Tongue (tissue), 2 donors: ENCODE measurements around the gene LYZL1. TPM values are rescaled to one million over a fixed set of nuclear protein-coding genes. Genes with fewer than 3 reads are reported as not detected.
A peak's percentile ranks its signal among the peaks of the same experiment; 100 is the strongest.
"Not testable (repeated sequence)": the region's sequence is repeated elsewhere in the genome, so short reads cannot be mapped to it uniquely, and the experiment has no call there.

Experiments
- DNase-seq: peaks from one replicate; pipeline ENCODE4 v3.0.0-alpha.2; 2015
- total RNA-seq: library from RNA; depleted of rRNA; stranded (reverse); fragments of >200 nt; gene quantifications from one replicate; pipeline ENCODE4 v1.2.3, GENCODE V29; 2014

The LYZL1 gene
- total RNA-seq, 1 donor from 2014 or later = not detected

- DNase-seq = no peak
Measured at GRCh38 chr10:29263506-29263905, 25.4 kb upstream of the LYZL1 start.

GRCh38 chr10:29265210-29265768, 23.6 kb upstream of the LYZL1 start:
- DNase-seq = no peak

GRCh38 chr10:29266641-29267040, 22.2 kb upstream of the LYZL1 start:
- peak; percentile 29 for DNase-seq

GRCh38 chr10:29268011-29268410, 20.9 kb upstream of the LYZL1 start:
- no peak for DNase-seq

GRCh38 chr10:29269486-29269885, 19.4 kb upstream of the LYZL1 start:
- DNase-seq = no peak

- no peak for DNase-seq
Measured at GRCh38 chr10:29270883-29271282, 18.0 kb upstream of the LYZL1 start.

GRCh38 chr10:29271877-29272276, 17.0 kb upstream of the LYZL1 start:
- no peak for DNase-seq

GRCh38 chr10:29273478-29273877, 15.4 kb upstream of the LYZL1 start:
- no peak for DNase-seq

- no peak for DNase-seq
Measured at GRCh38 chr10:29276251-29276850, 12.5 kb upstream of the LYZL1 start.

GRCh38 chr10:29277296-29277695, 11.6 kb upstream of the LYZL1 start:
- DNase-seq = no peak

- no peak for DNase-seq
Measured at GRCh38 chr10:29279779-29280487, 8.9 kb upstream of the LYZL1 start.

- DNase-seq = no peak
Measured at GRCh38 chr10:29280488-29280840, 8.4 kb upstream of the LYZL1 start.

- no peak for DNase-seq
Measured at GRCh38 chr10:29285624-29286051, 3.2 kb upstream of the LYZL1 start.

GRCh38 chr10:29287635-29288034, 1.2 kb upstream of the LYZL1 start:
- DNase-seq = no peak

- DNase-seq = not testable (repeated sequence)
Measured at GRCh38 chr10:29291561-29291960, 2.7 kb downstream of the LYZL1 start.

- DNase-seq = not testable (repeated sequence)
Measured at GRCh38 chr10:29292406-29292805, 3.5 kb downstream of the LYZL1 start.

GRCh38 chr10:29295813-29296212, 6.9 kb downstream of the LYZL1 start:
- DNase-seq = no peak

- DNase-seq = no peak
Measured at GRCh38 chr10:29297678-29298077, 8.8 kb downstream of the LYZL1 start.

- DNase-seq = no peak
Measured at GRCh38 chr10:29301359-29301910, 12.6 kb downstream of the LYZL1 start.

- no peak for DNase-seq
Measured at GRCh38 chr10:29302499-29302898, 13.6 kb downstream of the LYZL1 start.

- peak; percentile 92 for DNase-seq
Measured at GRCh38 chr10:29304264-29304994, 15.6 kb downstream of the LYZL1 start.

GRCh38 chr10:29304995-29305335, 16.1 kb downstream of the LYZL1 start:
- no peak for DNase-seq

- no peak for DNase-seq
Measured at GRCh38 chr10:29306688-29307087, 17.8 kb downstream of the LYZL1 start.
